ENCODE results near the gene PRDM16. TPM values are rescaled to one million over a fixed set of nuclear protein-coding genes. Genes with fewer than 3 reads are reported as not detected.

The PRDM16 gene
- total and polyA plus RNA-seq, 2 of the 13 experiments (the other 11 are each of a cell fraction or from before 2014, with no cell fraction given) = 0.15 to 0.81 TPM

DNA sequence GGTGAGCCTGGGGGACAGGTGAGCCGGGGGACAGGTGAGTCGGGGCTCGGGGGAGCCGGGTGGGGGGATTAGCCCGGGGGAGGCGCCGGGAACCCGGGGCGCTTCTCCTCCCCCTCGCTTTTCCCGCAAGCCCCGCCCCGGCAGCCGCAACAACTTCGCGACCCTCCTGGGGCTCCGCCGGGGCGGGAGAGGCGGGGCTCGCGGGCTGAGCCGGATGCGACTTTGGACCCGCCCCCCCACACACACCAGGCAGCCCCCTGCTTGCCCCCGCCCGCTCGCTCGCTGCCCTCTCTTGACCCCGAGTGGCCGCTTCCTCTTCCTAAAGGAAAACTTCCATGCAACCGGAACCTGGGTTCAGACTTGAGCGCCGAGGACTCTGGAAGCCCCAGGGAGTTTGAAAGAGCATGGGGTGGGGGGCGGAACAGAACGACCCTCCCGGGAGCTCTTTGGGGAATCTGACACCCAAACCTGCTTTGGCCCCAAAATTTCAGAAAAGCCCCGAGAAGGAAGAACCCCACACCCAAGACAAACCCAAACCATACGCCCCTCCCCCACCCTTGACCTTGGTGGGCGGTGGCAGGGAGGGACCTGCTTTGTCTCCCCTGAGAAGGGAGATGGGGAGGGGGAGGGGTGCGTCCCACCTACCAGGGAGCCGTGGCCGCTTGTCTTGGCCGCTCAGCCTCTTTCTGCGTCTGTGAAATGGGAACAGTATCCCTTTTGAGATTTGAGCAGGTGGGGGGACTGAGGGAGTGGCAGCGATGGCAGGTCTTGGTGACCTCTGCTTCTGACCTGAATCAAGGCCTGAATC, 386.0 kb downstream of the PRDM16 start (continued):
- TF ChIP-seq, protein P1, sequence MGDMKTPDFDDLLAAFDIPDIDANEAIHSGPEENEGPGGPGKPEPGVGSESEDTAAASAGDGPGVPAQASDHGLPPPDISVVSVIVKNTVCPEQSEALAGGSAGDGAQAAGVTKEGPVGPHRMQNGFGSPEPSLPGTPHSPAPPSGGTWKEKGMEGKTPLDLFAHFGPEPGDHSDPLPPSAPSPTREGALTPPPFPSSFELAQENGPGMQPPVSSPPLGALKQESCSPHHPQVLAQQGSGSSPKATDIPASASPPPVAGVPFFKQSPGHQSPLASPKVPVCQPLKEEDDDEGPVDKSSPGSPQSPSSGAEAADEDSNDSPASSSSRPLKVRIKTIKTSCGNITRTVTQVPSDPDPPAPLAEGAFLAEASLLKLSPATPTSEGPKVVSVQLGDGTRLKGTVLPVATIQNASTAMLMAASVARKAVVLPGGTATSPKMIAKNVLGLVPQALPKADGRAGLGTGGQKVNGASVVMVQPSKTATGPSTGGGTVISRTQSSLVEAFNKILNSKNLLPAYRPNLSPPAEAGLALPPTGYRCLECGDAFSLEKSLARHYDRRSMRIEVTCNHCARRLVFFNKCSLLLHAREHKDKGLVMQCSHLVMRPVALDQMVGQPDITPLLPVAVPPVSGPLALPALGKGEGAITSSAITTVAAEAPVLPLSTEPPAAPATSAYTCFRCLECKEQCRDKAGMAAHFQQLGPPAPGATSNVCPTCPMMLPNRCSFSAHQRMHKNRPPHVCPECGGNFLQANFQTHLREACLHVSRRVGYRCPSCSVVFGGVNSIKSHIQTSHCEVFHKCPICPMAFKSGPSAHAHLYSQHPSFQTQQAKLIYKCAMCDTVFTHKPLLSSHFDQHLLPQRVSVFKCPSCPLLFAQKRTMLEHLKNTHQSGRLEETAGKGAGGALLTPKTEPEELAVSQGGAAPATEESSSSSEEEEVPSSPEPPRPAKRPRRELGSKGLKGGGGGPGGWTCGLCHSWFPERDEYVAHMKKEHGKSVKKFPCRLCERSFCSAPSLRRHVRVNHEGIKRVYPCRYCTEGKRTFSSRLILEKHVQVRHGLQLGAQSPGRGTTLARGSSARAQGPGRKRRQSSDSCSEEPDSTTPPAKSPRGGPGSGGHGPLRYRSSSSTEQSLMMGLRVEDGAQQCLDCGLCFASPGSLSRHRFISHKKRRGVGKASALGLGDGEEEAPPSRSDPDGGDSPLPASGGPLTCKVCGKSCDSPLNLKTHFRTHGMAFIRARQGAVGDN (CRISPR knock-in tag; IDR thresholded peaks at IDR 0.05) = peak; percentile 49
- 0 out of 2 replicates have a peak, but pooled peaks have one; percentile 46 for TF ChIP-seq ARNTL (CRISPR knock-in tag; IDR thresholded peaks at IDR 0.05)
- peak; percentile 18; the same call in 1 of the 2 replicates for TF ChIP-seq SSRP1 (CRISPR knock-in tag; IDR thresholded peaks at IDR 0.05)
- TF ChIP-seq MYPOP (CRISPR knock-in tag; IDR thresholded peaks at IDR 0.05) = no peak
- TF ChIP-seq RORA (CRISPR knock-in tag; IDR thresholded peaks at IDR 0.05) = no peak
- no peak for TF ChIP-seq SPEN (CRISPR knock-in tag; IDR thresholded peaks at IDR 0.05; ENCODE audit: low read depth)
- TF ChIP-seq MIER3 (CRISPR knock-in tag; IDR thresholded peaks at IDR 0.05; ENCODE audit: borderline replicate concordance) = peak; percentile 56; the same call in 1 of the 2 replicates
- TF ChIP-seq ETV6 (CRISPR knock-in tag; conservative IDR thresholded peaks at IDR 0.05) = no peak; the same call in none of the 2 replicates
- TF ChIP-seq PAF1 (CRISPR knock-in tag; IDR thresholded peaks at IDR 0.05) = no peak
- TF ChIP-seq PAX8 (CRISPR knock-in tag; IDR thresholded peaks at IDR 0.05; ENCODE audit: borderline replicate concordance) = no peak
- TF ChIP-seq FOXO1 (CRISPR knock-in tag; IDR thresholded peaks at IDR 0.05) = peak; percentile 57; the same call in 1 of the 2 replicates
- no peak for TF ChIP-seq BATF2 (CRISPR knock-in tag; IDR thresholded peaks at IDR 0.05)
- peak; percentile 94 for TF ChIP-seq RXRB (CRISPR knock-in tag; IDR thresholded peaks at IDR 0.05; ENCODE audit: borderline replicate concordance)
- peak; percentile 53 for TF ChIP-seq SAP130 (CRISPR knock-in tag; IDR thresholded peaks at IDR 0.05; ENCODE audit: low read depth)
- no peak for TF ChIP-seq HCFC1 (IDR thresholded peaks at IDR 0.05; ENCODE audit: low read depth, low read length)
- peak; percentile 72 for TF ChIP-seq ZGPAT (CRISPR knock-in tag; IDR thresholded peaks at IDR 0.05)
- TF ChIP-seq CHD2 (IDR thresholded peaks at IDR 0.05; ENCODE audit: low read depth, low read length) = no peak
- peak; percentile 43; the same call in 1 of the 2 replicates for TF ChIP-seq KDM2A (CRISPR knock-in tag; IDR thresholded peaks at IDR 0.05; ENCODE audit: borderline replicate concordance, low read depth)
- peak; percentile 88 for TF ChIP-seq HNF4A (CRISPR knock-in tag; IDR thresholded peaks at IDR 0.05)
- 0 out of 2 replicates have a peak, but pooled peaks have one; percentile 86 for TF ChIP-seq PCBP1 (IDR thresholded peaks at IDR 0.05; ENCODE audit: borderline replicate concordance, low read depth, low read length)
- TF ChIP-seq ZNF20 (CRISPR knock-in tag; IDR thresholded peaks at IDR 0.05) = 0 out of 2 replicates have a peak, but pooled peaks have one; percentile 84
- peak; percentile 83 for TF ChIP-seq MED1 (CRISPR knock-in tag; IDR thresholded peaks at IDR 0.05)
- no peak for TF ChIP-seq KLF13 (CRISPR knock-in tag; IDR thresholded peaks at IDR 0.05)
- TF ChIP-seq AGO1 (IDR thresholded peaks at IDR 0.05; ENCODE audit: low read depth, low read length, poor library complexity, severe bottlenecking) = peak; percentile 34
